Measurements from ENCODE around the gene CSTA. TPM values are rescaled to one million over a fixed set of nuclear protein-coding genes. Genes with fewer than 3 reads are reported as not detected.

Gene CSTA
- total and polyA plus RNA-seq, 2 of the 13 experiments (the other 11 are each of a cell fraction or from before 2014, with no cell fraction given), result 3.9 to 11.0 TPM

GRCh38 chr3:122357828-122358702 is 33.0 kb downstream of the CSTA start:
- Histone ChIP-seq H3K4me1 (ENCODE audit: insufficient read depth, low read length) (peaks cover 16% of the 10 kb centered on the region), H4K20me1 (ENCODE audit: insufficient read depth, low read length) (no peaks in the 10 kb centered on the region), H2AFZ (ENCODE audit: low read length) (no peak overlapping the region), H3K4me3 (replicated peaks in 1 of 3; ENCODE audit: insufficient read depth in 1 of 3, low read depth in 2 of 3, low read length in 3 of 3) (no peak overlapping the region), H3K9ac (ENCODE audit: insufficient read depth, low read depth, low read length) (no peak overlapping the region), H3K27ac (ENCODE audit: extremely low read length, insufficient read depth, low read length) (no peak overlapping the region), H3K36me3 (replicated peaks in 1 of 2; ENCODE audit: control insufficient read depth in 1 of 2, insufficient read depth in 2 of 2, low read length in 2 of 2) (peaks cover 7 to 19% of the 10 kb centered on the region in 2 experiments; a peak in 4 of 5 replicates), H3K9me3 (ENCODE audit: low read length) (no peaks in the 10 kb centered on the region), H3K27me3 (ENCODE audit: control insufficient read depth in 1 of 2, insufficient read depth in 2 of 2, low read length in 2 of 2) (no peaks in the 10 kb centered on the region), H3K79me2 (ENCODE audit: insufficient read depth, low read length) (no peaks in the 10 kb centered on the region), H3K4me2 (ENCODE audit: low read depth, low read length) (no peak overlapping the region)
- DNase-seq (ENCODE audit: low spot score), result no peak
- intact Hi-C loops (cut with micrococcal nuclease; ENCODE audit: unreplicated experiment) (loop anchor here (2.0 kb wide), 1 partner anchor 257 kb away; no protein-coding TSS in a partner anchor), in situ Hi-C loops (cut with HindIII; ENCODE audit: extremely low pct_ligation_motif_present, low pct_unique_long_range_greater_than_20kb) (loop anchor here (5.0 to 10.0 kb wide), 2 partner anchors 46 to 253 kb away; no protein-coding TSS in a partner anchor)
- no peak for FAIRE-seq
- no peak for ATAC-seq
- peak; percentile 19 for TF ChIP-seq RBM22 (optimal IDR thresholded peaks at IDR 0.05; ENCODE audit: low read length)
- TF ChIP-seq POLR2A (IDR thresholded peaks at IDR 0.05; ENCODE audit: insufficient read depth in 1 of 2, low read depth in 2 of 2, low read length in 2 of 2), result 0 out of 4 replicates have a peak, but pooled peaks of 1 of the 2 experiments have one; percentile 3
- TF ChIP-seq ZNF230 (CRISPR knock-in tag; IDR thresholded peaks at IDR 0.05), result no peak
- CTCF ChIA-PET (ENCODE audit: low intra/inter-chr PET ratio, low total read pairs), result no interaction called here
- 98% methylated on average over 2 of the region's 2 CpGs for WGBS (ENCODE audit: low lambda C conversion rate)
- TSS peak; percentile 21 for BruUV-seq (replicated peaks)
- POLR2A ChIA-PET, result interaction anchor here (0.8 to 1.8 kb wide), 3 partner anchors 26 to 58 kb away, joined by 3 to 6 read pairs (median 5); partner anchors contain the start of genes FAM162A and WDR5B

- no peaks in the 10 kb centered on the region for H3K79me2 ChIP-seq (ENCODE audit: insufficient read depth, low read length)
- H3K4me3 ChIP-seq (replicated peaks in 1 of 3; ENCODE audit: insufficient read depth in 1 of 3, low read depth in 2 of 3, low read length in 3 of 3), result no peak overlapping the region
- CTCF ChIA-PET (ENCODE audit: low intra/inter-chr PET ratio, low total read pairs), result no interaction called here
- POLR2A ChIA-PET, result interaction anchor here (0.8 to 1.8 kb wide), 2 partner anchors 25 to 58 kb away, joined by 5 to 6 read pairs; partner anchors contain the start of genes FAM162A and WDR5B
- H3K9ac ChIP-seq (ENCODE audit: insufficient read depth, low read depth, low read length), result no peak overlapping the region
- H3K27me3 ChIP-seq (ENCODE audit: control insufficient read depth in 1 of 2, insufficient read depth in 2 of 2, low read length in 2 of 2), result no peaks in the 10 kb centered on the region
- in situ Hi-C loops (cut with HindIII; ENCODE audit: extremely low pct_ligation_motif_present, low pct_unique_long_range_greater_than_20kb) (loop anchor here (5.0 to 10.0 kb wide), 2 partner anchors 46 to 254 kb away; no protein-coding TSS in a partner anchor), intact Hi-C loops (cut with micrococcal nuclease; ENCODE audit: unreplicated experiment) (no loop called here)
- BruUV-seq (replicated peaks), result no TSS peak
- DNase-seq (ENCODE audit: low spot score) (no peak), ATAC-seq (no peak), FAIRE-seq (no peak)
- no peaks in the 10 kb centered on the region for H3K9me3 ChIP-seq (ENCODE audit: low read length)
- TF ChIP-seq RBM22 (optimal IDR thresholded peaks at IDR 0.05; ENCODE audit: low read length) (peak; percentile 67), HCFC1 (IDR thresholded peaks at IDR 0.05; ENCODE audit: low read depth, low read length) (no peak)
- H4K20me1 ChIP-seq (ENCODE audit: insufficient read depth, low read length), result no peaks in the 10 kb centered on the region
- no peak overlapping the region for H3K4me2 ChIP-seq (ENCODE audit: low read depth, low read length)
- peak overlapping the region; percentile 11 for H3K27ac ChIP-seq (ENCODE audit: extremely low read length, insufficient read depth, low read length)
- peaks cover 7 to 23% of the 10 kb centered on the region in 2 experiments; a peak in 4 of 5 replicates for H3K36me3 ChIP-seq (replicated peaks in 1 of 2; ENCODE audit: control insufficient read depth in 1 of 2, insufficient read depth in 2 of 2, low read length in 2 of 2)
- H3K4me1 ChIP-seq (ENCODE audit: insufficient read depth, low read length), result peaks cover 22% of the 10 kb centered on the region
- H2AFZ ChIP-seq (ENCODE audit: low read length), result no peak overlapping the region
- 100% methylated on average over 2 of the region's 2 CpGs for WGBS (ENCODE audit: low lambda C conversion rate)
These were observed 33.6 kb downstream of the CSTA start for GRCh38 chr3:122358703-122359032.

All from HepG2 (cell line).